Measurements from ENCODE around the gene SEMA3C.

GRCh38 chr7:80885757-80886156 is 33.1 kb downstream of the SEMA3C start:
- TF ChIP-seq, protein P1, sequence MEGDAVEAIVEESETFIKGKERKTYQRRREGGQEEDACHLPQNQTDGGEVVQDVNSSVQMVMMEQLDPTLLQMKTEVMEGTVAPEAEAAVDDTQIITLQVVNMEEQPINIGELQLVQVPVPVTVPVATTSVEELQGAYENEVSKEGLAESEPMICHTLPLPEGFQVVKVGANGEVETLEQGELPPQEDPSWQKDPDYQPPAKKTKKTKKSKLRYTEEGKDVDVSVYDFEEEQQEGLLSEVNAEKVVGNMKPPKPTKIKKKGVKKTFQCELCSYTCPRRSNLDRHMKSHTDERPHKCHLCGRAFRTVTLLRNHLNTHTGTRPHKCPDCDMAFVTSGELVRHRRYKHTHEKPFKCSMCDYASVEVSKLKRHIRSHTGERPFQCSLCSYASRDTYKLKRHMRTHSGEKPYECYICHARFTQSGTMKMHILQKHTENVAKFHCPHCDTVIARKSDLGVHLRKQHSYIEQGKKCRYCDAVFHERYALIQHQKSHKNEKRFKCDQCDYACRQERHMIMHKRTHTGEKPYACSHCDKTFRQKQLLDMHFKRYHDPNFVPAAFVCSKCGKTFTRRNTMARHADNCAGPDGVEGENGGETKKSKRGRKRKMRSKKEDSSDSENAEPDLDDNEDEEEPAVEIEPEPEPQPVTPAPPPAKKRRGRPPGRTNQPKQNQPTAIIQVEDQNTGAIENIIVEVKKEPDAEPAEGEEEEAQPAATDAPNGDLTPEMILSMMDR (IDR thresholded peaks at IDR 0.05), result no peak
- no peak for TF ChIP-seq POLR2A (IDR thresholded peaks at IDR 0.05)
